ENCODE results near the gene RAB23. TPM values are rescaled to one million over a fixed set of nuclear protein-coding genes. Genes with fewer than 3 reads are reported as not detected.
A peak's percentile ranks its signal among the peaks of the same experiment; 100 is the strongest.

Gene RAB23
- total and polyA plus RNA-seq, 9 of the 15 experiments (the other 6 are each of a cell fraction or from before 2014, with no cell fraction given): 3.4 to 18.0 (median 9.4) TPM

GRCh38 chr6:57221936-57222742 is at the start of gene RAB23 (continued):
- TF ChIP-seq, protein P1, sequence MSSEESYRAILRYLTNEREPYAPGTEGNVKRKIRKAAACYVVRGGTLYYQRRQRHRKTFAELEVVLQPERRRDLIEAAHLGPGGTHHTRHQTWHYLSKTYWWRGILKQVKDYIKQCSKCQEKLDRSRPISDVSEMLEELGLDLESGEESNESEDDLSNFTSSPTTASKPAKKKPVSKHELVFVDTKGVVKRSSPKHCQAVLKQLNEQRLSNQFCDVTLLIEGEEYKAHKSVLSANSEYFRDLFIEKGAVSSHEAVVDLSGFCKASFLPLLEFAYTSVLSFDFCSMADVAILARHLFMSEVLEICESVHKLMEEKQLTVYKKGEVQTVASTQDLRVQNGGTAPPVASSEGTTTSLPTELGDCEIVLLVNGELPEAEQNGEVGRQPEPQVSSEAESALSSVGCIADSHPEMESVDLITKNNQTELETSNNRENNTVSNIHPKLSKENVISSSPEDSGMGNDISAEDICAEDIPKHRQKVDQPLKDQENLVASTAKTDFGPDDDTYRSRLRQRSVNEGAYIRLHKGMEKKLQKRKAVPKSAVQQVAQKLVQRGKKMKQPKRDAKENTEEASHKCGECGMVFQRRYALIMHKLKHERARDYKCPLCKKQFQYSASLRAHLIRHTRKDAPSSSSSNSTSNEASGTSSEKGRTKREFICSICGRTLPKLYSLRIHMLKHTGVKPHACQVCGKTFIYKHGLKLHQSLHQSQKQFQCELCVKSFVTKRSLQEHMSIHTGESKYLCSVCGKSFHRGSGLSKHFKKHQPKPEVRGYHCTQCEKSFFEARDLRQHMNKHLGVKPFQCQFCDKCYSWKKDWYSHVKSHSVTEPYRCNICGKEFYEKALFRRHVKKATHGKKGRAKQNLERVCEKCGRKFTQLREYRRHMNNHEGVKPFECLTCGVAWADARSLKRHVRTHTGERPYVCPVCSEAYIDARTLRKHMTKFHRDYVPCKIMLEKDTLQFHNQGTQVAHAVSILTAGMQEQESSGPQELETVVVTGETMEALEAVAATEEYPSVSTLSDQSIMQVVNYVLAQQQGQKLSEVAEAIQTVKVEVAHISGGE (CRISPR knock-in tag; IDR thresholded peaks at IDR 0.05): no peak
- TF ChIP-seq CCNT2 (IDR thresholded peaks at IDR 0.05; ENCODE audit: borderline replicate concordance, extremely low read depth, insufficient read length, low read depth, low read length) (peak; percentile 62), RERE (CRISPR knock-in tag; IDR thresholded peaks at IDR 0.05; ENCODE audit: borderline replicate concordance) (no peak), SRF (CRISPR knock-in tag; IDR thresholded peaks at IDR 0.05) (peak in 1 of 2 experiments; percentile 18; a peak in 1 of 4 replicates), RBM14 (IDR thresholded peaks at IDR 0.05; ENCODE audit: borderline replicate concordance, insufficient read depth, low read depth, low read length) (no peak), ZC3H4 (CRISPR knock-in tag; IDR thresholded peaks at IDR 0.05; ENCODE audit: borderline replicate concordance) (no peak), MTA2 (IDR thresholded peaks at IDR 0.05; ENCODE audit: low read depth) (no peak), RAD51 (IDR thresholded peaks at IDR 0.05; ENCODE audit: borderline replicate concordance, low read depth) (no peak), ZFP1 (CRISPR knock-in tag; IDR thresholded peaks at IDR 0.05) (no peak), MTF1 (CRISPR knock-in tag; IDR thresholded peaks at IDR 0.05; ENCODE audit: borderline replicate concordance) (no peak), GABPB1 (CRISPR knock-in tag; IDR thresholded peaks at IDR 0.05) (no peak; the same call in 1 of the 2 replicates), ETV6 (IDR thresholded peaks at IDR 0.05; ENCODE audit: borderline replicate concordance in 1 of 2, low read depth in 2 of 2, low read length in 1 of 2) (no peak), ETV6 (CRISPR knock-in tag; IDR thresholded peaks at IDR 0.05; ENCODE audit: borderline replicate concordance) (no peak), RBM25 (IDR thresholded peaks at IDR 0.05; ENCODE audit: low read depth, low read length, severe bottlenecking) (no peak)
- TF ChIP-seq, protein P2, sequence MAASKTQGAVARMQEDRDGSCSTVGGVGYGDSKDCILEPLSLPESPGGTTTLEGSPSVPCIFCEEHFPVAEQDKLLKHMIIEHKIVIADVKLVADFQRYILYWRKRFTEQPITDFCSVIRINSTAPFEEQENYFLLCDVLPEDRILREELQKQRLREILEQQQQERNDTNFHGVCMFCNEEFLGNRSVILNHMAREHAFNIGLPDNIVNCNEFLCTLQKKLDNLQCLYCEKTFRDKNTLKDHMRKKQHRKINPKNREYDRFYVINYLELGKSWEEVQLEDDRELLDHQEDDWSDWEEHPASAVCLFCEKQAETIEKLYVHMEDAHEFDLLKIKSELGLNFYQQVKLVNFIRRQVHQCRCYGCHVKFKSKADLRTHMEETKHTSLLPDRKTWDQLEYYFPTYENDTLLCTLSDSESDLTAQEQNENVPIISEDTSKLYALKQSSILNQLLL (CRISPR knock-in tag; IDR thresholded peaks at IDR 0.05; ENCODE audit: borderline replicate concordance): no peak

Data from K562 (cell line).